ENCODE data around the gene CEP164. TPM values are rescaled to one million over a fixed set of nuclear protein-coding genes. Genes with fewer than 3 reads are reported as not detected.
A peak's percentile ranks its signal among the peaks of the same experiment; 100 is the strongest.

The CEP164 gene
- total RNA-seq, 1 experiment from 2014 or later, result 43.7 TPM

DNA sequence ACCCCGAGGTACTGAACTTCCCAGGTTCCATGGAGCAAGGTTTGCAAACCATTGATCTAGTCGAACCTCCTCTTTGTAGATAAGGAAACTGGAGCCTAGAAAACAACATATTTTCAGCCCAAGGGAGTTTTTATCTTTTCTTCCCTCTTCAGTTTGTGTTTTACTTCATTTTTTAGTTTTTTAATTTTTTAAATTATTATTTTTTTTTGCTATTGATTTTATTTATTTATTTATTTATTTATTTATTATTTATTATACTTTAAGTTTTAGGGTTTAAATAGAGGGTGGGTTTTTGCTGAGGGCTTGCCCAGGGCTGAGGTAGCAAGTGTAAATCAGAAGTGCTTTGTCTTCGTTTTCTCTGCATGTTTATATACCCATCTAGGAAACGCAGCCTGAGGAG, 26.9 kb downstream of the CEP164 start:
- Histone ChIP-seq H3K4me1 (ENCODE audit: insufficient read depth, low read length) (no peaks in the 10 kb centered on the region), H2AFZ (ENCODE audit: low read length) (no peak overlapping the region), H3K9ac (ENCODE audit: low read length) (no peak overlapping the region), H3K27ac (ENCODE audit: low read length) (no peak overlapping the region), H3K9me3 (ENCODE audit: low read length) (no peaks in the 10 kb centered on the region), H3K9me2 (replicated peaks; ENCODE audit: low read length) (no peaks in the 10 kb centered on the region), H4K20me1 (ENCODE audit: low read length) (no peaks in the 10 kb centered on the region), H3K4me2 (ENCODE audit: low read length) (no peak overlapping the region), H3K4me3 (ENCODE audit: low read length) (no peak overlapping the region), H3K27me3 (ENCODE audit: low read length) (no peaks in the 10 kb centered on the region), H3K79me2 (ENCODE audit: low read length) (no peaks in the 10 kb centered on the region), H3F3A (ENCODE audit: low read length, unreplicated experiment) (no peaks in the 10 kb centered on the region), H3K36me3 (ENCODE audit: low read depth, low read length) (peaks cover 36% of the 10 kb centered on the region)
- ATAC-seq, result no peak
- ChIA-PET POLR2A (ENCODE audit: unreplicated experiment) (no interaction called here), CTCF (no interaction called here)
- intact Hi-C loops (cut with micrococcal nuclease), result no loop called here
- DNase-seq, result no peak
- TF ChIP-seq EZH2phosphoT487 (IDR thresholded peaks at IDR 0.05; ENCODE audit: borderline replicate concordance, low read length) (no peak), EZH2 (IDR thresholded peaks at IDR 0.05; ENCODE audit: low read length, unreplicated experiment) (no peak)
- TF ChIP-seq, protein P1, sequence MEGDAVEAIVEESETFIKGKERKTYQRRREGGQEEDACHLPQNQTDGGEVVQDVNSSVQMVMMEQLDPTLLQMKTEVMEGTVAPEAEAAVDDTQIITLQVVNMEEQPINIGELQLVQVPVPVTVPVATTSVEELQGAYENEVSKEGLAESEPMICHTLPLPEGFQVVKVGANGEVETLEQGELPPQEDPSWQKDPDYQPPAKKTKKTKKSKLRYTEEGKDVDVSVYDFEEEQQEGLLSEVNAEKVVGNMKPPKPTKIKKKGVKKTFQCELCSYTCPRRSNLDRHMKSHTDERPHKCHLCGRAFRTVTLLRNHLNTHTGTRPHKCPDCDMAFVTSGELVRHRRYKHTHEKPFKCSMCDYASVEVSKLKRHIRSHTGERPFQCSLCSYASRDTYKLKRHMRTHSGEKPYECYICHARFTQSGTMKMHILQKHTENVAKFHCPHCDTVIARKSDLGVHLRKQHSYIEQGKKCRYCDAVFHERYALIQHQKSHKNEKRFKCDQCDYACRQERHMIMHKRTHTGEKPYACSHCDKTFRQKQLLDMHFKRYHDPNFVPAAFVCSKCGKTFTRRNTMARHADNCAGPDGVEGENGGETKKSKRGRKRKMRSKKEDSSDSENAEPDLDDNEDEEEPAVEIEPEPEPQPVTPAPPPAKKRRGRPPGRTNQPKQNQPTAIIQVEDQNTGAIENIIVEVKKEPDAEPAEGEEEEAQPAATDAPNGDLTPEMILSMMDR (conservative IDR thresholded peaks at IDR 0.05; ENCODE audit: low read depth, low read length), result no peak
- BruUV-seq (replicated peaks), result no TSS peak

DNA sequence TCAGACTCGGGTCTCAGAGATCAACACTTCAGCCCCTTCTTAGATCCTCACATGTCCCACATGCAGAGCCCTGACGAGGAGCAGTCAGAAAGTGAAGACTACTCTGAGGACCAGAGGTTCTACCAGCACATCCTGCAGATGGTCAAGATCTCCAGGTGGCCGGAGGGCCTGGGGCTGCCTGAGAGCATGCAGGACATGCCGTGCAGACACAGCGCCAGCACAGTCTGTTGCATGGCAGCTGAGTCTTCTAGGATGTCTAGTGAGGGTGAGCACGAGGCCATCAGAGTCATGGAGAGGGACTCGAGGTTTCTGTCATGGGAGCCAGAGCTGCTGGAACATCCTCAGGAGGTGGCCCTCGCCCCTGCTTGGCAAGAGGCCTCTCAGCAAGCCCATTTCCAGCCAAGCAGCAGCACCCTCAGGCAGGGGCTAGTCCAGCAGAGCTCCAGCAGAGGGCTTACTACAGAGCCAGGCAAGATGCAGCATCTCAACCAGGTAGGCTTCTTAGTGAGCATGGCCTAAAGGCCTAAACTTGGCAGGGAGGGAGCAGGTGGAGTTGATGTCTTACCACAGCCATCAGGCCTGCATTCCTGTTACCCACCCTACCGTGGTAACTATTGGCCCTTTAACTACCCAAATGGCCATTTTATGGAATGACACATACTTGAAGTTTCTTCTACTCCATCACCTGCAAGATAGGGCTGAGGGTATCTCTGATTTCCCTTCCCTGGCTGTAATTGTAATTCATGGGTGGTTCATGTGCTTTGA, 28.7 kb downstream of the CEP164 start:
- H3K9ac ChIP-seq (ENCODE audit: low read length), result no peak overlapping the region
- no peaks in the 10 kb centered on the region for H3K9me2 ChIP-seq (replicated peaks; ENCODE audit: low read length)
- DNase-seq (peak; percentile 6), ATAC-seq (no peak)
- H3K27ac ChIP-seq (ENCODE audit: low read length), result no peak overlapping the region
- no TSS peak for BruUV-seq (replicated peaks)
- H4K20me1 ChIP-seq (ENCODE audit: low read length), result no peaks in the 10 kb centered on the region
- ChIA-PET POLR2A (ENCODE audit: unreplicated experiment) (no interaction called here), CTCF (no interaction called here)
- H3K4me1 ChIP-seq (ENCODE audit: insufficient read depth, low read length), result no peaks in the 10 kb centered on the region
- TF ChIP-seq, protein P1 (conservative IDR thresholded peaks at IDR 0.05; ENCODE audit: low read depth, low read length), result 0 out of 2 replicates have a peak, but pooled peaks have one; percentile 14
- TF ChIP-seq EZH2 (IDR thresholded peaks at IDR 0.05; ENCODE audit: low read length, unreplicated experiment) (no peak), EZH2phosphoT487 (IDR thresholded peaks at IDR 0.05; ENCODE audit: borderline replicate concordance, low read length) (no peak)
- H2AFZ ChIP-seq (ENCODE audit: low read length), result no peak overlapping the region
- H3K79me2 ChIP-seq (ENCODE audit: low read length), result no peaks in the 10 kb centered on the region
- intact Hi-C loops (cut with micrococcal nuclease), result no loop called here
- H3K27me3 ChIP-seq (ENCODE audit: low read length), result no peaks in the 10 kb centered on the region
- peaks cover 37% of the 10 kb centered on the region for H3K36me3 ChIP-seq (ENCODE audit: low read depth, low read length)
- H3F3A ChIP-seq (ENCODE audit: low read length, unreplicated experiment), result no peaks in the 10 kb centered on the region
- H3K4me2 ChIP-seq (ENCODE audit: low read length), result no peak overlapping the region
- H3K9me3 ChIP-seq (ENCODE audit: low read length), result no peaks in the 10 kb centered on the region
- H3K4me3 ChIP-seq (ENCODE audit: low read length), result no peak overlapping the region

DNA sequence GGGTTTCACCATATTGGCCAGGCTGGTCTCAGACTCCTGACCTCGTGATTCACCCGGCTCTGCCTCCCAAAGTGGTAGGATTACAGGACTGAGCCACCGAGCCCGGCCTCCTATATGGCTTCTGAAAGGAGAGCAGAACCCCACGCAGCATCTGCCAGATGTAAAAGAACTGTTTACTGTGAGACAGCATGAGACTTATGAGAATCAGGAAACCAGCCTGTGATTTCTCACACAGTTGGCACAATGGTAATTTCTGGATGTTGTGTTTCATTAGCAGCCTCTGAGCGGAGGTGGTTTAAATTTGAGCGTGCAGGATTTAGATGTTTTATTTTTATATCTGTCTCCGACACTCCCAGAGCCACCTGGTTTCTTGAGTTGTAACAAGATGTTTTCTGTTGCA, 33.8 kb downstream of the CEP164 start:
- no peaks in the 10 kb centered on the region for H3K9me2 ChIP-seq (replicated peaks; ENCODE audit: low read length)
- no peaks in the 10 kb centered on the region for H3K79me2 ChIP-seq (ENCODE audit: low read length)
- H3K27me3 ChIP-seq (ENCODE audit: low read length), result no peaks in the 10 kb centered on the region
- H3K4me1 ChIP-seq (ENCODE audit: insufficient read depth, low read length), result no peaks in the 10 kb centered on the region
- peaks cover 32% of the 10 kb centered on the region for H3K36me3 ChIP-seq (ENCODE audit: low read depth, low read length)
- no TSS peak for BruUV-seq (replicated peaks)
- POLR2A ChIA-PET (ENCODE audit: unreplicated experiment), result no interaction called here
- ATAC-seq, result no peak
- H3K9me3 ChIP-seq (ENCODE audit: low read length), result no peaks in the 10 kb centered on the region
- no peaks in the 10 kb centered on the region for H3F3A ChIP-seq (ENCODE audit: low read length, unreplicated experiment)
- CTCF ChIA-PET, result no interaction called here
- H3K9ac ChIP-seq (ENCODE audit: low read length), result no peak overlapping the region
- no peak overlapping the region for H2AFZ ChIP-seq (ENCODE audit: low read length)
- TF ChIP-seq, protein P1 (conservative IDR thresholded peaks at IDR 0.05; ENCODE audit: low read depth, low read length), result no peak
- TF ChIP-seq EZH2 (IDR thresholded peaks at IDR 0.05; ENCODE audit: low read length, unreplicated experiment), result no peak
- TF ChIP-seq EZH2phosphoT487 (IDR thresholded peaks at IDR 0.05; ENCODE audit: borderline replicate concordance, low read length), result no peak
- intact Hi-C loops (cut with micrococcal nuclease), result no loop called here
- H3K27ac ChIP-seq (ENCODE audit: low read length), result no peak overlapping the region
- H3K4me3 ChIP-seq (ENCODE audit: low read length), result no peak overlapping the region
- DNase-seq, result no peak
- H3K4me2 ChIP-seq (ENCODE audit: low read length), result no peak overlapping the region
- H4K20me1 ChIP-seq (ENCODE audit: low read length), result no peaks in the 10 kb centered on the region

Measured in PC-3 (cell line).